Epithelial cell of prostate (primary cell): Measurements from ENCODE around the gene MAEA.
A peak's percentile ranks its signal among the peaks of the same experiment; 100 is the strongest.

Experiments used
- DNase-seq: peaks from one replicate; pipeline ENCODE4 v3.0.0-alpha.2; 2011; ENCODE audit warnings: low read depth, low spot score
- H3K27ac ChIP-seq: fragments of 450-650 bp; 2 replicates; pipeline ENCODE4 v1.5.1; 2017; ENCODE audit warnings: mild to moderate bottlenecking

MAEA gene

DNA sequence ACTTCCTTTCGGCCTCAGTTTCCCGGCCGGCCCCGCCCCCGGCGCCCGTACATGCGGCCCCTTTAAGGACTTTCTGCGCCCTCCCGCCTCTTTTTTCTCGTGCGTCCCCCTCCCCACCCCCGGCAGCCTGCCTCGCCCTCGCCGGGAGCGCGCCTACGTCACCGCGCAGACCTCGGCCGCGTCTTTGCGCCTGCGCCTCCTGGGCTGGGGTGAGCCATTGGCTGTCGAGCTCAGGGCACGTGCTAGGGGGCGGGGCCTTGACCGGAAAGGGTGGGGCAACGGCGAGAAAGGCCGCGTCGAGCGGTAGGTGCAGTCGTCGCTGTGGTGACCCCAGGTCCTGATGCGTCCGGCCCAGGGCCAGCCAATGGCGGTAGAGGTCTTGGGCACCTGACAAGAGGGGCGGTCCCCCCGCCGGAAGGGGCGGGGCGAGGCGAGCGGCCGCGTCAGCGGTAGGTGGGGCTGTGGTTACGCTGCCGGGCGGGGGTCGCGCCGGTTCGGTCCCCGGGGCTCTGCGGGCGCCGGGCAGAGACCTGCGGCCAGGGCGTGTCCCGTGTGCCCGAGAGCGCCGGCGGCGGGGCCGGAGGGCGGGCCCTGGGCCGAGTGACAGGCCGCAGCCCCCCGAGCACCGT is 57.2 kb downstream of the MAEA start, which contains the start of gene UVSSA:
Gene UVSSA, plus strand, starts transcription at position 428 of the 629 bp plus-strand sequence. CDS start 884 bp downstream, outside the sequence.
- peak within 1 kb of the TSS; percentile 98 for H3K27ac ChIP-seq
- DNase-seq: peak; percentile 97

DNA sequence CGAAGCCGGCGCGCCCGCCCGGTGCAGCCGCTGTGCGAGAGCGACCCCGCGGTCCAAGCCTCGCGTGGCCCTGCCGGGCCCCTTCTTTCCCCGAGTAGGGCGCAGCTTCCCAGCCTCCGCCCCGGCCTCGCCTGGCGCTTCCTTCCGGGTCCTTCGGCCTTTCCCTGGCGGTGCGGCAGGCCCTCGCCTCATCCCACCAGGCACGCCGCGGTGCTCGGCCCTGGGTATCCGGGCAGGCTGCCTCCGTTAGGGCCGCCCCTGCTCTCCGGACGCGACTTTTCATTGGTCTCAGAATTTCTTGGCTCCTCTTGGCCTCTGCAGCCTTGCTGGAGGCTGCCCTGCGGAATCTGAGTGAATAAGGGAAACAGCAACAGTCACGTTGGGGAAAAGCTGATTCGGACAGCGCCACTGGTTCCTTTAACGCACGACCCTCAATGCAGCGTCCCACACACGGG is 57.7 kb downstream of the MAEA start:
- H3K27ac ChIP-seq: peak overlapping the region; percentile 98
- DNase-seq: no peak

DNA sequence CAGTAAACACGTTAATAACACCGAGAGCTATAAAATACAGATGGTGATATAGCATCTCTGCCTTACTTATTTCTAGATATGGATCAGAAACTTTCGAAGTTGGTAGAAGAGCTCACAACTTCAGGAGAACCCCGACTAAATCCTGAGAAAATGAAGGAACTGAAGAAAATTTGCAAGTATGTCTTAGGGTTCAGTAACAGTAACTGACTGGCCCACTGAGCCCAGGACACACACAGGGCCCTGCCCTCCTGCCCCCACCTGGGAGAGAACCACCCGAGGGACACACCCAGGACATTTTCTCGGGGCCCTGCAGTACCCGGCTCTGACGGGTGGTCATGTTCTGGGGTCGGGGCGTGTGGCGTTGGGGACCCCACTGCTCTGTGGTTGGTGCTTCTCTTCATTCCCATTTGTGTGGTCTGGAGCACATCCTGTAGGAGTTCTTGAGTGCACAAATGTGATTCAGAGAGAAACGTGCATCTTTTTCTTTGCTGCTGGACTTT is 58.4 kb downstream of the MAEA start:
- H3K27ac ChIP-seq: peak overlapping the region; percentile 98
- no peak for DNase-seq

DNA sequence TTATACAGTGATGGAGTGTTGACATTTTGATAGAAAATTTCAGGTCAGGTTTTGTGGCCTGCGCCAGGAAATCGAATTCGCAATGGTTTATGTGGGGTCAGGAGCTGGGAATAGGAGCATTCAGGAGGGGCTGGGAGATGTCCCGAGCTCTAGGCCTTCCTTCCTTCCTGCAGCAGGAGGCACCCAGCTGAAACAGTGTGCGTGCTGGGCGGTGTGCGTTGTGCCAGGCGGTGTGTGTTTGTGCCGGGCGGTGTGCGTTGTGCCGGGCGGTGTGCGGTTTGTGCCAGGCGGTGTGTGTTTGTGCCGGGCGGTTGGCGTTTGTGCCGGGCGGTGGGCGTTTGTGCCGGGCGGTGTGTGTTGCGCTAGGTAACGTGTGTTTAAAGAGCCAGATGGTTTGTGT is 59.1 kb downstream of the MAEA start:
- no peak for DNase-seq
- H3K27ac ChIP-seq: no peak overlapping the region

DNA sequence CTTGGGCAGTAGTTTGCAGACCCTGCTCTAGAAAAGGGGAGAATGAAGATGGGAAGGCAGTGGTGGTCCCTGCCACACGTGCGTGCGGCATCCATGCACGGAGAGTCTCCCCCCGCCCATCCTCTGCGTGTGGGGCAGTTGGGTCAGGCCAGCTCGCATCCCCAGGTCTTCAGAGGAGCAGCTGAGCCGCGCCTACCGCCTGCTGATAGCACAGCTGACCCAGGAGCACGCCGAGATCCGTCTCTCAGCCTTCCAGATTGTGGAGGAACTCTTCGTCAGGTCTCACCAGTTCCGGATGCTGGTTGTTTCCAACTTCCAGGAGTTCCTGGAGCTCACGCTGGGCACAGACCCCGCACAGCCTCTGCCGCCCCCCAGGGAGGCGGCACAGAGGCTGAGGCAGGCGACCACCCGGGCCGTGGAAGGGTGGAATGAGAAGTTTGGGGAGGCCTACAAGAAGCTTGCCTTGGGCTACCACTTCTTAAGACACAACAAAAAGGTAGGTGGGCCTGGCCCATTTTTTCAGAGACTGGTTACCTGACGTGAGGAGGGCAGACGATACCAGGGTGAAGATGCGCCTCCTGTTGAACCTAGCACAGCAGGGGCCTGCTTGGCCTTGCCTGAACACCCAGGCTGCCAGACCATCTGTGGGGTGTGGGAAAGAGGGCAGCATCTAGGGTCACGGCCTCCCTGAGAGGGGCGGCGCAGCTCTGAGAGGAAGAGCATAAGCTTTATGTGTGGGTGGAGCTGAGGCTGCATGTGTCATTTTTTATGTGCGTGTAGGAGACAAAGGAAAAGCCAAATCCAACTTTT is 59.9 kb downstream of the MAEA start:
- no peak overlapping the region for H3K27ac ChIP-seq
- no peak for DNase-seq

DNA sequence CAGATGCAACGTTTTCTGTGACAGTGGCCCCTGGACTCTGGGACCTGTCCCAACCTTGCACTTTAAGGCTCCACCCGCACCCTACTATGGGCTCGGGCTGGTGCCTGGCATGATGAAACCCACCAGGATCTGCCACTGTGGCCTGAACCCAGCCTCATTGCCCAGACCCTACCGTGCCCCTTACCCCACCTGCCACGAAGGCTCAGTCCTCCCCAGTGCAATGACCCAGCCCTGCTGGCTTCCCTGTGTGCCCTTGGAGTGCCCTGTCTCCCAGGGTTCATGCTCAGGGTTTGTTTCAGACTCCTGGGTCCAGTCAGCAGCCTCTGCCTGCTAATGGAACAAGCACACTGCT is 60.5 kb downstream of the MAEA start:
- H3K27ac ChIP-seq: no peak overlapping the region
- no peak for DNase-seq

DNA sequence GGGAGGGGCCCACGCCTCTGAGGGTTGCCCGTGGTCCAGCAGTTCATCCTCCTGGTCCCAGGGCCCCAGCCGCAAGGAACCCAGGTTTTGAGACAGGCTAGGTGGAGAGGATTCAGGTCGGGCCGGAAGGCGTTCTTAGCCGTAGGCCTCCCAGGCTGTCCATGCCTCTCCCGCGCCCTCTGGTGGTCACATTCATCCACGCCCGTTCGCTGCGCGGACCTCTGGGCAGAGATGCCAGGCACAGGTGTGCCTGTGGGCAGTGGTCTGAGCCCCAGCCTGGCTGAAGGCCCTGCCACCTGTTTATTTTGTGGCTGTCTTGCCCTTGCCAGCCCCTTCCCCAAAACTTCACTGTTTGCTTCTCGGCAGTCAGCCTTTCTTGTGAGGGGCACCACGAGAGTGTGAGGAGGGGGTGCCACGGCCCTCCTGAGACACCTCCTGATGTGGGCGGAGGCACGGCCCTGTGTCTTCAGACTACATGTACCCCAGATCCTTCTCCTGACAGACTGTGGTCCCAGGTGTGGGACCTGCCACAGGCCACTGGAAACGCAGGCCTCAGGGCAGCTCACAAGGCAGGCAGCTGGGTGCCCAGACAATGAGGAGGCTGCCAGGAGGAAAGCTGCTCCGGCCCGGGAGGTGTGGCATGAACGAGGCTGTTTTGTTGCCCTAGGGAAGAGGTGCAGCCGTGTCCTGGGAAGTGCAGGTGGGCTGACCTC is 62.3 kb downstream of the MAEA start:
- H3K27ac ChIP-seq: no peak overlapping the region
- no peak for DNase-seq

DNA sequence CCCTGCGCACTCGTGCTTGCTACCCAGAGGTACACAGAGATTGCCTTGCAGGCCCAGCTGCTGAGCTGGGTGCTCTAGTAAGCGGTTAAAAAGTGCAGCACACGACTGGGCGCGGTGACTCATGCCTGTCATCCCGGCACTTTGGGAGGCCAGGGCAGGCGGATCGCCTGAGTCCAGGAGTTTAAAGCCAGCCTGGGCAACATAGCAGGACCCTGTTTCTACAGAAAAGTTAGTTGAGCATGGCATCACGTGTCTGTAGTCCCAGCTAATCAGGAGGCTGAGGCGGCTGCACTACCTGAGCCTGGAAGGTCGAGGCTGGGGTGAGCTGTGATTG is 62.8 kb downstream of the MAEA start:
- DNase-seq: no peak
- no peak overlapping the region for H3K27ac ChIP-seq

DNA sequence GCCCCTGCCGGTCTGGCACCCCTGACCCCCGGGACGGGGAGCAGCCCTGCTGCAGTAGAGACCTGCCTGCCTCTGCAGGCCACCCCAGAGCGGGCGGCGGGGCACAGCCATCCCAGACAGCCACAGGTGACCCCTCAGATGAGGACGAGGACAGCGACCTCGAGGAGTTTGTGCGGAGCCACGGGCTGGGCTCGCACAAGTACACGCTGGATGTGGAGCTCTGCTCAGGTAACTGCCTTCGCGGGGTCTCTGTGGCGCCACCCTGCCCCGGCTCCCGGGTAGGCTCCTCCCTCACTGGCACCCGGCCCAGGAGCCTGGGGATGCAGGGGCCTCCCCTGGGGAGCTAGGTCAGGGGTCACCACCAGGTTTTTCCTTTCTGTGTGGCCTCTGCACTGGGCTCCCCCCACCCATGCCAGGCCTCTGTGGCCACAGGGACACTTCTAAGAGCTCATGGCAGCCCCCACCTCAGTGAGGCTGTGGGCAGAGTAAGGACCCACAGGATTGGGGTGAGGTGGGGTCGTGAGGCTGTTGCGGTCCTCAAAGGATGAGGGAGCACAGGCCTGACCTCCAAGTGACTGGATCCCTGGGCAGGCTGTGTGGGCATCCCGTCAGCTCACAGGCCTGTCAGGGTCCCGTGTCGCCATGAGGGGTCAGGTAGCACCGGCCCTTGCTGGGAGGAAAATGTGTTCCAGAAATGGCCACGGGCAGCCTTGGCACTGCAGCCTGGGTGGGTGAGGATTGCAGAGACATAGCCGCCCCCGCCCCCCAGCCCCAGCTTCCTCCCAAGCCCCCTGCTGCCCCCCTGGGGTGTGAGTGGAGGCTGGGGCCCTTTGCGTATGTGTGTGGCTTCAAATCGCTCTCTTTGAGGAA is 63.7 kb downstream of the MAEA start:
- DNase-seq: no peak
- H3K27ac ChIP-seq: no peak overlapping the region

DNA sequence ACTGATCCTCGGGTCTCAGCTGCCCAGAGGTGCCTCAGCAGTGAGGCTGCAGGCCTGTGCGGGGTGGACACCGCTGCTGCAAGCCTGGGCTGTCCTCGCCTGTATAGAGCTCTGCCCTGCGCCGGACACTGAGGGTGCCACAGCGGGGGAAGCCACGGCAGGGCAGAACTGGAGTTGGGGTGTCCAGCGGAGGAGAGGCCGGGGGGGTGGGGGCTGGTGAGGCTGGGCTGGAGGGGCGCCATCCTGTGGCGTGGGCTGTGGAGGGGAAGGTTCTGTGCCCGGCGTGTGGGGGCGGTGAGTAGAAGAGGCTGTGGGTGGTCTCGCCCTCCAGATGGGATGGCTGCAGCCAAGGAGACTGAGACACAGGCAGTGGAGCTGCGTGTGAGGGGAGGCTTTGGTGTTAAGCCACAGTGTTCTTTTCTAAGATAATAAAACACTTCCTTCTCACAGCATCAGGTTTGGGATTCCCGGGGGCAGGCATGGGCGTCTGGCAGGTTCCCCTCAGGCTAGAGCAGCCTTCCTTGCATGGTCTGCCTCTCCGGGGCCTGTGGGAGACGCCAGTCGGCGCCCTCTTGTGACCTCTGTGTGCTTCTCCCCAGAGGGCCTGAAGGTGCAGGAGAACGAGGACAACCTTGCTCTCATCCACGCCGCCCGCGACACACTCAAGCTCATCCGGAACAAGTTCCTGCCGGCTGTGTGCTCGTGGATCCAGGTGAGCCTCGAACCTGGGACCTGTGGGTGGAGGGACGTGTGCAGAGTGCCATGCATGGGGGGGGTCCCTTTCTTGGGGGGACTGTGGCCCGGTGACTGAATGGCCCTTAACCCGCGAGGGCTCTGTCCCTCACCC is 64.7 kb downstream of the MAEA start:
- DNase-seq: no peak
- H3K27ac ChIP-seq: no peak overlapping the region

DNA sequence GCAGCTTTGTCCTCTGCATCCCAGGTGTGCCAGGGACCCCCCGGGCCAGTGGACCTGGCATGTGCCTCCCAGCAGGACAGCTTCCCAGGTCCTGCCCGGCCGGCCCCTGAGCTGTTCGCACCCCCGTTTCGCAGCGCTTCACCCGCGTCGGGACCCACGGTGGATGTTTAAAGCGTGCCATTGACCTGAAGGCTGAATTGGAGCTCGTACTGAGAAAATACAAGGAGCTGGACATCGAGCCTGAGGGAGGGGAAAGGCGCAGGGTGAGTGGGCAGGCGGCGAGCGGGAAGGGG is 65.2 kb downstream of the MAEA start:
- no peak overlapping the region for H3K27ac ChIP-seq
- no peak for DNase-seq

DNA sequence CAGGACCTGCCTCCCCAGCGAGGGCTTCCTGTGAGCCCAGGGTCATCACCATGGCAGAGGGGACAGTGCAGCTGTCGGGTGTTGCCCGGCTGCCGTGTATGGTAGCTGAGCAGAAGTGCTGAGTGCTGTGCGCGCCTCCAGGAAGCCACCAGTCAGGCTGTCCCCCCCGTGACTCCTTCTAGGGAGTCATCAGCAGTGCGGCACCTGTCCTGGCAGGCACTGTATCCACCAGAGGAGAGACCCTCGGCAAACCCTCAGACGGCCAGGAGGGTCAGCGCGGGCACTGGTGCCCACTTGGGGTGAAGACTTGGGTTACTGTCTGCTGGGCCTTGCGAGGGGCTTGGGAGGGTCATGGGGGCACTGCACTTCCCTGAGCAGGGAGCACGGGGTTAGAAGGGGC is 65.7 kb downstream of the MAEA start:
- no peak for DNase-seq
- H3K27ac ChIP-seq: no peak overlapping the region

DNA sequence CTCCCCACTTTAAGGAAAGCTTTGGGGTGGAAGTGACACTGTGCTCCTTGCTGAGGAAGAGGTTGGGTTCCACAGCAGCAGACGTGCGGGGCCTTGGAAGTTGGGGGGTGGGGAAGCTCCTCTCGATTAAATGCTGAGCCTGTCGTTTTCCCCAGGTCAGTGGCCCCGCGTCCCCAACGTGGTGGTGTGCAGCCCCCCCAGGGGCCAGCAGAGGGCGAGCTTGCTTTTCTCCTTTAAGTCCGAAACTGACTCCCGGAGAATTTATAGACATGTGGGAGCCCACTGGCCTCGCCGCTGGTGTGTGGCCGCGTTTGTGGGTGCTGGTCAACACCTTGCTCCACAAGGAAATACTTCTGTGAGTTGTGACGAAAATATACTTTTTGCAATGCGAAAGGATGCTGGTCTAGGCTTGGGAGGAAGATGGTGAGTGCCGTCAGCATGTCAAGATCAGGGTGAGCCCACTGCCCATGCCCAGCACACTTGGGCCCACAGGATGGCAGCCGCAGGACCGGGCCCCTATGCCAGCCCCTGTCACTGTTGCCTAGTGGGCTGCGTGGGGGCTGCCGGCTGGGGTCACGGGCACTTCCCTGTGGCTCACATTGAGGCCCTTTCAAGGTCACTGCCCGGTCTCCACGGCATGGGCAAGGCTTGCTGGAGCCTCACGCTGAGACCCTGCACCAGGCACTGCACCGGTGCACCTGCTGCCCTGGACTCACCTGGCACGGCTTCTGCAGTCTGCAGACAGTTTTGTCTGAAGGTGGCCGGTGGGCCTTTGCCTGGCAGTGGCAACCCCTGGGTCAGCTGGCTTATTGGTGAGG is 66.7 kb downstream of the MAEA start:
- no peak overlapping the region for H3K27ac ChIP-seq
- DNase-seq: no peak

DNA sequence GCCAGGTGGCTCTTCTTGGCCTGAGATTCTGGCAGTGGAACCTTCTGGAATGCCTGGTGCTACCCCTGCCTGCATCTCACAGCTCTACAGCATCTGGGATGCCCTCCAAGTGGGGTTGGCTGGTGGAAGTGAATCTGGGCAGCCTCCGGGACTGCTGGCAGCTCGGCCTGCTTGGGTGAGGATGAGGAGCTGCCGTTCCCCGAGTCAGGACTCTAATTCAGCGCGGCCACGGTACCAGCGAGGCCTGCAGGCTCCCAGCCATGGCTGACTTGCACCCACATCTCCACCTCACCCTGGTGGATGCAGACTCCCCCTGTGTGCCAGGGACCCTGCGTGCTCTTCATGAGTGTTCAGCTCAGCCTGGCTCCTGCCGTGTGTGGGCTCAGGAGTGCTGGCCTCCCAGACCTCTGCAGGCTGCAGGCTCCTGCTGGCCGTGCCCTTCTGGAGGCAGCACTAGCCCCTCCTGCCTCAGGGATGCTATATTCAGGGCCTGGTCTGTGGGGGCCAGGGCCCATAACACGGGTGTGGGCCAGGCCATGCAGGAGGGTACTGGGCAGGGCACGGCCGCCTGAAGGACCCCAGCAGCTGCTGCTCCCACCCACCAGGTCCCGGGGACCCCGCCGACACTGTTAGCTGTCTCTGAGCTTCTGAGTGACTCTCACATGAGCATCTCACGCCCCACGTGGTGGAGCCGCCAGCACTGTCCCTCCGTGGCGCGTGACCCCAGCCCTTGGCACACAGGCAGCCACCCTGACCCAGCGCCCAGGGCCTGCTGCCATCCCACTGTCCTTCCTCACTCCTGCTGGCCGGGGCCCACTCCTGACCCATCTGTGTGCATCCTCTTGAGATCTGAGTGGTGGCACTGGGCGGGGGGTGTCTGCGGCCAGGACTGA is 67.9 kb downstream of the MAEA start:
- no peak overlapping the region for H3K27ac ChIP-seq
- DNase-seq: no peak

DNA sequence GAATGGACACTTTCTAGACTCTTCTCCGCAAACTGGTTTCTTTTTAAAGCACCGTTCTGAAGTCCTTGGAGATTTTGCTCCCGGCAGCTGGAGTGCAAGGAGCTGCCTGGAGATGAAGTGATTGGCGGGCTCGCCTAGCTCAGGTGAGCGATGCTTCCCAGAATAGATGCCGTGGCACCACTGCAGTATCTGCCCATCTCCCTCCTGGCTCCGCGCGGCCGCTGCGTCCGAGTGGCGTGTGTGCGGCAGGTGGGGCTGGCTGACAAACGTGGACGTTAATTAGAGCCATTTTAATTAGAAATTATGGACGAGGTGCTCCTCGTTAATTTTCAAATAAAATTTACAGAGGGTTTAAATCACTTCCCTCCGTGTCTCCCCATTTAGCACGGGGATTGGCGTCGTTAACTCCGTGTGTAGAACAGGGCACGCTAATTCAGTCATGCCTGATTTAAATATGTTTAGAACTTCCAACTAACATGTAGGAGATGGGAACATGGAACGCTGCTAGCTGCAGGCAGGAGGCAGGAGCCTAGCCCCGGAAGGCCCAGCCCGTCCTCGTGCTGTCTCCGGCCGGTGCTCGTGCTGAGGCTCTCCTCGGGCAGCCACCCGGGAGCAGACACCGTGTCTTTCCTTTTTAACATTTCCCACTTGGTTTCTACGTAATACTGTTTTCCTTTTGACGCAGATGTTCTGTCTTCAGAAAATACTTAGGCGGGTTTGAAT is 68.9 kb downstream of the MAEA start:
- no peak for DNase-seq
- no peak overlapping the region for H3K27ac ChIP-seq

DNA sequence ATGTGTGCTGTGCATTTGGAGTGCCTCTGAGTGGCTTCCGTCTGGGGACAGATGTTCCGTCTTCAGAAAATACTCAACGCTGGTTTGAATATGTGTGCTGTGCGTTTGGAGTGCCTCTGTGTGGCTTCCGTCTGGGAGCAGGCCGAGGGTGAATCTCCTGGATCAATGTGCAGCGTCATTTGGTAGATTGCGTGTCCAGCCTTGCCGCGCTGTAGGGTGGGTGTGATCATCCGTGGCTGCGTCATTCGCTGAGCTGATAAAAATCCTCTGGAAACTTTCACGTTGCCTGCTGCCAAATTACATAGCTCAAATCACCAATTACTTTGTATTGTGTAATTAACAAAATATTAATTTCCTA is 69.4 kb downstream of the MAEA start:
- no peak for DNase-seq
- H3K27ac ChIP-seq: no peak overlapping the region

DNA sequence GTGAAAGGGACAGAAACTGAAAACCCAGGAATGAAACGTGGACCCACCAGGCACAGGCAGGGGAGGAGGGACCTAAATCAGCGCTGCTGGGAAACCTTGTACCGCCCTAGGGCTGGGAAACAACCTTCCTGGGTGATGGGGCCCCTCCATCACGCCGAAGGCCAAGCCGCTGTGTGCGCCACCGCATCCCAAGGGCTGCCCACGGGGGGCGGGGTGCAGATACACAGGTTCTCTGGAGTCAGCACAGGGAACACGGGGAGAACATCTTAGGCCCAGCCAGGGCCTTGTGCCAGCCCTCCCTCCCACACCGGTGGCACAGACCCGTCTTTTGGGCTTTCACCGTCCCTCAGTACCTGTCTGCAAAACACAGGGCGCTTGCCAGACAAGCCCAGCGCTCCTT is 70.3 kb downstream of the MAEA start:
- H3K27ac ChIP-seq: no peak overlapping the region
- DNase-seq: no peak
